ENCODE measurements around the gene CCDC136.

Gene CCDC136

GRCh38 chr7:128845475-128845874 is 53.7 kb downstream of the CCDC136 start:
- H3K27me3 ChIP-seq (ENCODE audit: insufficient read depth, low read length) = no peaks in the 10 kb centered on the region
- H4K8ac ChIP-seq (ENCODE audit: low read depth, low read length) = no peak overlapping the region
- H3K4me1 ChIP-seq (ENCODE audit: control insufficient read depth in 1 of 2, insufficient read depth in 2 of 2, low read length in 2 of 2) = no peaks in the 10 kb centered on the region
- H3K79me2 ChIP-seq (ENCODE audit: control insufficient read depth, insufficient read depth, low read length, poor library complexity) = no peaks in the 10 kb centered on the region
- no peaks in the 10 kb centered on the region for H3K9me3 ChIP-seq (ENCODE audit: insufficient read depth, low read depth, low read length)
- H3K4me2 ChIP-seq (ENCODE audit: low read length) = no peak overlapping the region
- no peak overlapping the region for H2BK5ac ChIP-seq (ENCODE audit: low read depth, low read length, poor library complexity)
- no peak overlapping the region for H3K27ac ChIP-seq (ENCODE audit: low read depth, low read length)
- H3K79me1 ChIP-seq (ENCODE audit: low read length) = no peaks in the 10 kb centered on the region
- no peak overlapping the region for H3K4me3 ChIP-seq (ENCODE audit: low read depth, low read length)
- no peak overlapping the region for H3K23ac ChIP-seq (ENCODE audit: low read length)
- H2BK12ac ChIP-seq (ENCODE audit: low read length) = no peak overlapping the region
- DNase-seq = no peak
- H3K14ac ChIP-seq (ENCODE audit: low read length) = no peak overlapping the region
- no peak overlapping the region for H2AK5ac ChIP-seq (ENCODE audit: low read length)
- no peak overlapping the region for H4K12ac ChIP-seq (ENCODE audit: low read depth, low read length)
- no peak overlapping the region for H3K4ac ChIP-seq (ENCODE audit: low read depth, low read length)
- WGBS (ENCODE audit: extremely low coverage, insufficient coverage, insufficient read length) = no CpG with 5 or more reads among the region's 5 CpGs
- no peak overlapping the region for H4K91ac ChIP-seq (ENCODE audit: low read depth, low read length)
- H2AFZ ChIP-seq (ENCODE audit: insufficient read depth, low read length, poor library complexity) = no peak overlapping the region
- no peak overlapping the region for H3K18ac ChIP-seq (ENCODE audit: low read length)
- H3K36me3 ChIP-seq (ENCODE audit: control insufficient read depth in 1 of 2, insufficient read depth in 2 of 2, low read length in 2 of 2) = peaks cover 96% of the 10 kb centered on the region in 2 experiments
- H2BK120ac ChIP-seq (ENCODE audit: insufficient read depth, low read length, poor library complexity) = no peak overlapping the region
- H3K9ac ChIP-seq (ENCODE audit: low read length) = no peak overlapping the region

GRCh38 chr7:128845987-128846386 is 54.2 kb downstream of the CCDC136 start:
- no peak overlapping the region for H2BK12ac ChIP-seq (ENCODE audit: low read length)
- H3K9me3 ChIP-seq (ENCODE audit: insufficient read depth, low read depth, low read length) = no peaks in the 10 kb centered on the region
- no peaks in the 10 kb centered on the region for H3K27me3 ChIP-seq (ENCODE audit: insufficient read depth, low read length)
- peaks cover 96% of the 10 kb centered on the region in 2 experiments for H3K36me3 ChIP-seq (ENCODE audit: control insufficient read depth in 1 of 2, insufficient read depth in 2 of 2, low read length in 2 of 2)
- no peaks in the 10 kb centered on the region for H3K4me1 ChIP-seq (ENCODE audit: control insufficient read depth in 1 of 2, insufficient read depth in 2 of 2, low read length in 2 of 2)
- H3K14ac ChIP-seq (ENCODE audit: low read length) = no peak overlapping the region
- no peak overlapping the region for H3K23ac ChIP-seq (ENCODE audit: low read length)
- no peak overlapping the region for H3K4me2 ChIP-seq (ENCODE audit: low read length)
- no peaks in the 10 kb centered on the region for H3K79me2 ChIP-seq (ENCODE audit: control insufficient read depth, insufficient read depth, low read length, poor library complexity)
- no peak overlapping the region for H2AK5ac ChIP-seq (ENCODE audit: low read length)
- no peak overlapping the region for H2BK120ac ChIP-seq (ENCODE audit: insufficient read depth, low read length, poor library complexity)
- no peaks in the 10 kb centered on the region for H3K79me1 ChIP-seq (ENCODE audit: low read length)
- H3K4ac ChIP-seq (ENCODE audit: low read depth, low read length) = no peak overlapping the region
- no peak overlapping the region for H3K4me3 ChIP-seq (ENCODE audit: low read depth, low read length)
- no peak overlapping the region for H3K9ac ChIP-seq (ENCODE audit: low read length)
- no peak overlapping the region for H4K12ac ChIP-seq (ENCODE audit: low read depth, low read length)
- no peak overlapping the region for H4K8ac ChIP-seq (ENCODE audit: low read depth, low read length)
- no peak overlapping the region for H2BK5ac ChIP-seq (ENCODE audit: low read depth, low read length, poor library complexity)
- no CpG with 5 or more reads among the region's 19 CpGs for WGBS (ENCODE audit: extremely low coverage, insufficient coverage, insufficient read length)
- H4K91ac ChIP-seq (ENCODE audit: low read depth, low read length) = no peak overlapping the region
- H2AFZ ChIP-seq (ENCODE audit: insufficient read depth, low read length, poor library complexity) = no peak overlapping the region
- H3K27ac ChIP-seq (ENCODE audit: low read depth, low read length) = no peak overlapping the region
- H3K18ac ChIP-seq (ENCODE audit: low read length) = no peak overlapping the region
- no peak for DNase-seq

DNA sequence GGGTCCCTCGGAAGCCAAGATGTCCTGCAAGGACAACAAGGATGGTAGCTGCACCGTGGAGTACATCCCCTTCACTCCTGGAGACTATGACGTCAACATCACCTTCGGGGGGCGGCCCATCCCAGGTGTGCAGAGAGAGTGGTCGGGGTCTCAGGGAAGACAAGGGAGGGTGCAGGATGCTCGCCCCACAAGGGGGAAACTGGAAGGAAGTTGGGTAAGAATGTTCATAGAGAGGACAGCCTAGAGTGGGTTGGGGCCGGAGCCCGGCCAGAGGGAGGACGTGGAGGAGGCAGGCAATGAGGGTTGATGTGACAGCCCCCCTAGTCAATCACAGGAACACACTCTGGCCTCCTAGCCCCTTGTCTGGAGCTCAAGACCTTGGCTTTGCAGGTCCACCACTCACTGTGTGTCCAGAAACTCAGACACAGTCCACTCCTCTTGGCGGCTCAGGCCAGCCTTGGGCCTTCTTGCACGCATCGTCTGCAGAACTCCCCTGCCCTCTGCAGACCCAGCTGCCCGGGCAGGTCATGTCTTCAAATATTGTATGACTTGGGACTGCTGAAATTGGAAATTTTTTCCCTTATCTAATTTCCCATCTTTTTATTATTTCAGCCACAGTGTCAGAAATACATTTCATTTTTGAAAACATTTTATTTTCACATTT is 55.1 kb downstream of the CCDC136 start:
- Histone ChIP-seq H2BK120ac (ENCODE audit: insufficient read depth, low read length, poor library complexity) (no peak overlapping the region), H3K36me3 (ENCODE audit: control insufficient read depth in 1 of 2, insufficient read depth in 2 of 2, low read length in 2 of 2) (peaks cover 96 to 97% of the 10 kb centered on the region in 2 experiments), H4K8ac (ENCODE audit: low read depth, low read length) (no peak overlapping the region), H4K91ac (ENCODE audit: low read depth, low read length) (no peak overlapping the region), H3K9me3 (ENCODE audit: insufficient read depth, low read depth, low read length) (no peaks in the 10 kb centered on the region), H2BK12ac (ENCODE audit: low read length) (no peak overlapping the region), H3K79me2 (ENCODE audit: control insufficient read depth, insufficient read depth, low read length, poor library complexity) (no peaks in the 10 kb centered on the region), H3K9ac (ENCODE audit: low read length) (no peak overlapping the region), H4K12ac (ENCODE audit: low read depth, low read length) (no peak overlapping the region), H3K4me2 (ENCODE audit: low read length) (no peak overlapping the region), H3K27ac (ENCODE audit: low read depth, low read length) (no peak overlapping the region), H3K27me3 (ENCODE audit: insufficient read depth, low read length) (no peaks in the 10 kb centered on the region), H2BK5ac (ENCODE audit: low read depth, low read length, poor library complexity) (no peak overlapping the region), H3K79me1 (ENCODE audit: low read length) (no peaks in the 10 kb centered on the region), H2AFZ (ENCODE audit: insufficient read depth, low read length, poor library complexity) (no peak overlapping the region), H3K18ac (ENCODE audit: low read length) (no peak overlapping the region), H3K4ac (ENCODE audit: low read depth, low read length) (no peak overlapping the region), H3K23ac (ENCODE audit: low read length) (no peak overlapping the region), H2AK5ac (ENCODE audit: low read length) (no peak overlapping the region), H3K4me3 (ENCODE audit: low read depth, low read length) (no peak overlapping the region), H3K4me1 (ENCODE audit: control insufficient read depth in 1 of 2, insufficient read depth in 2 of 2, low read length in 2 of 2) (no peaks in the 10 kb centered on the region), H3K14ac (ENCODE audit: low read length) (no peak overlapping the region)
- no CpG with 5 or more reads among the region's 14 CpGs for WGBS (ENCODE audit: extremely low coverage, insufficient coverage, insufficient read length)
- DNase-seq = no peak

DNA sequence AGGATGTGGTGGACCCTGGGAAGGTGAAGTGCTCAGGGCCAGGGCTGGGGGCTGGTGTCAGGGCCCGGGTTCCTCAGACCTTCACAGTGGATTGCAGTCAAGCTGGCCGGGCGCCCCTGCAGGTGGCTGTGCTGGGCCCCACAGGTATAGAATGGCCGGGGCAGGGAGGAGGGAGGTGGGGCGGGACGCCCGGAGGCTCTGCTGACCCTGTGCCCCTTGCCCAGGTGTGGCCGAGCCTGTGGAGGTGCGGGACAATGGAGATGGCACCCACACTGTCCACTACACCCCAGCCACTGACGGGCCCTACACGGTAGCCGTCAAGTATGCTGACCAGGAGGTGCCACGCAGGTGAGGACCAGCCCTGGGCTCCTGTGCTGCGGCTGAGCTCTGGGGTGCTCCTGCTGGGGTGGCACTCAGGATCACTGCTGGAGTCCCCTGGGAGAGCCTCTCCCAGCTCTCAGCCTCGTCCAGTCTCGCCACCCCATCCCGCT is 56.0 kb downstream of the CCDC136 start:
- peaks cover 96 to 97% of the 10 kb centered on the region in 2 experiments for H3K36me3 ChIP-seq (ENCODE audit: control insufficient read depth in 1 of 2, insufficient read depth in 2 of 2, low read length in 2 of 2)
- H2AK5ac ChIP-seq (ENCODE audit: low read length) = no peak overlapping the region
- H3K9me3 ChIP-seq (ENCODE audit: insufficient read depth, low read depth, low read length) = no peaks in the 10 kb centered on the region
- H4K8ac ChIP-seq (ENCODE audit: low read depth, low read length) = no peak overlapping the region
- H3K14ac ChIP-seq (ENCODE audit: low read length) = no peak overlapping the region
- DNase-seq = no peak
- no peak overlapping the region for H3K4ac ChIP-seq (ENCODE audit: low read depth, low read length)
- H3K4me2 ChIP-seq (ENCODE audit: low read length) = no peak overlapping the region
- H4K12ac ChIP-seq (ENCODE audit: low read depth, low read length) = no peak overlapping the region
- no peak overlapping the region for H2AFZ ChIP-seq (ENCODE audit: insufficient read depth, low read length, poor library complexity)
- H3K27ac ChIP-seq (ENCODE audit: low read depth, low read length) = no peak overlapping the region
- H3K4me1 ChIP-seq (ENCODE audit: control insufficient read depth in 1 of 2, insufficient read depth in 2 of 2, low read length in 2 of 2) = no peaks in the 10 kb centered on the region
- H3K9ac ChIP-seq (ENCODE audit: low read length) = no peak overlapping the region
- no peak overlapping the region for H4K91ac ChIP-seq (ENCODE audit: low read depth, low read length)
- no peaks in the 10 kb centered on the region for H3K79me2 ChIP-seq (ENCODE audit: control insufficient read depth, insufficient read depth, low read length, poor library complexity)
- H3K23ac ChIP-seq (ENCODE audit: low read length) = no peak overlapping the region
- no peaks in the 10 kb centered on the region for H3K79me1 ChIP-seq (ENCODE audit: low read length)
- H3K4me3 ChIP-seq (ENCODE audit: low read depth, low read length) = no peak overlapping the region
- no peak overlapping the region for H2BK5ac ChIP-seq (ENCODE audit: low read depth, low read length, poor library complexity)
- no peak overlapping the region for H2BK12ac ChIP-seq (ENCODE audit: low read length)
- no CpG with 5 or more reads among the region's 17 CpGs for WGBS (ENCODE audit: extremely low coverage, insufficient coverage, insufficient read length)
- no peaks in the 10 kb centered on the region for H3K27me3 ChIP-seq (ENCODE audit: insufficient read depth, low read length)
- no peak overlapping the region for H2BK120ac ChIP-seq (ENCODE audit: insufficient read depth, low read length, poor library complexity)
- H3K18ac ChIP-seq (ENCODE audit: low read length) = no peak overlapping the region

Measured in trophoblast cell (in vitro differentiated cells and primary cell).